CD4-positive, alpha-beta memory T cell (primary cell): ENCODE results near the gene SPG11. TPM values are rescaled to one million over a fixed set of nuclear protein-coding genes. Genes with fewer than 3 reads are reported as not detected.
"Not testable (repeated sequence)": the region's sequence is repeated elsewhere in the genome, so short reads cannot be mapped to it uniquely, and the experiment has no call there.

Experiments
- CTCF ChIA-PET: fragments of 350-600 bp; sonication (Branson Sonifier 250); formaldehyde crosslinking; loops from one replicate; lab custom pipeline; 2021; ENCODE audit warnings: inconsistent platforms; ENCODE audit not compliant: partially characterized antibody; lab: Charles Lee
- POLR2A ChIA-PET: fragments of 350-600 bp; sonication (Branson Sonifier 250); formaldehyde crosslinking; loops from one replicate; lab custom pipeline; 2021; ENCODE audit not compliant: partially characterized antibody; lab: Charles Lee
- DNase-seq, 5 donors: peaks; one replicate each; pipeline versions ENCODE4 v3.0.0 to v3.0.0-alpha.2; 2020 to 2022; ENCODE audit warnings: mixed read lengths in 1 of 5
- H3K27ac ChIP-seq: one replicate; pipeline ENCODE4 v1.7.0; 2013; ENCODE audit warnings: low read depth, low read length
- H3K27me3 ChIP-seq: 2 replicates; pipeline ENCODE4 v1.7.0; 2013; ENCODE audit warnings: mild to moderate bottlenecking, low read length, moderate library complexity; ENCODE audit not compliant: insufficient read depth
- H3K36me3 ChIP-seq: 2 replicates; pipeline ENCODE4 v1.7.0; 2013; ENCODE audit warnings: mild to moderate bottlenecking, low read length, moderate library complexity; ENCODE audit not compliant: insufficient read depth
- H3K4me1 ChIP-seq: 2 replicates; pipeline ENCODE4 v1.7.0; 2013; ENCODE audit warnings: mild to moderate bottlenecking, low read length, moderate library complexity; ENCODE audit not compliant: insufficient read depth
- H3K4me3 ChIP-seq, 2 donors: one replicate each; pipeline ENCODE4 v1.7.0; 2013; ENCODE audit warnings: low read length in 2 of 2, mild to moderate bottlenecking in 1 of 2
- H3K9me3 ChIP-seq, 2 donors: one replicate each; pipeline ENCODE4 v1.7.0; 2013; ENCODE audit warnings: low read length in 2 of 2, control low read depth in 1 of 2; ENCODE audit not compliant: control insufficient read depth in 1 of 2
- H3K27ac Mint-ChIP-seq, 7 donors: one replicate each; pipeline ENCODE4 v1.8.0; 2020 to 2021; ENCODE audit warnings: mixed read lengths in 7 of 7, mild to moderate bottlenecking in 6 of 7, inconsistent platforms in 3 of 7, moderate library complexity in 3 of 7
- H3K27me3 Mint-ChIP-seq, 2 donors: one replicate each; pipeline ENCODE4 v1.8.0; 2020 to 2021; ENCODE audit warnings: mixed read lengths in 2 of 2
- H3K36me3 Mint-ChIP-seq, 2 donors: one replicate each; pipeline ENCODE4 v1.8.0; 2020 to 2021; ENCODE audit warnings: mixed read lengths in 2 of 2, inconsistent platforms in 1 of 2, mild to moderate bottlenecking in 1 of 2
- H3K4me1 Mint-ChIP-seq, 4 donors: one replicate each; pipeline ENCODE4 v1.8.0; 2020 to 2021; ENCODE audit warnings: mixed read lengths in 4 of 4, mild to moderate bottlenecking in 1 of 4
- H3K4me3 Mint-ChIP-seq, 8 donors: one replicate each; pipeline ENCODE4 v1.8.0; 2020 to 2021; ENCODE audit warnings: mixed read lengths in 8 of 8, mild to moderate bottlenecking in 7 of 8, moderate library complexity in 6 of 8, inconsistent platforms in 3 of 8
- H3K9me3 Mint-ChIP-seq, 8 donors: one replicate each; pipeline ENCODE4 v1.8.0; 2020 to 2021; ENCODE audit warnings: mixed read lengths in 8 of 8, mild to moderate bottlenecking in 5 of 8, inconsistent platforms in 3 of 8, moderate library complexity in 1 of 8
- intact Hi-C: fragments of 100-400 bp; cut with micrococcal nuclease; formaldehyde crosslinking; loops from one replicate; pipeline ENCODE4 v1.15.1; 2023
- polyA plus RNA-seq, 2 donors: library from polyadenylated mRNA; unstranded; fragments of 300-500 nt; fragmentation: Illumina TruSeq; gene quantifications; one replicate each; pipeline ENCODE4 v1.2.3, GENCODE V29; 2021
- total RNA-seq, 2 experiments: library from RNA; stranded (reverse); gene quantifications; one replicate each; pipeline ENCODE4 v1.2.3, GENCODE V29; 2021

Gene SPG11
- total and polyA plus RNA-seq, 4 experiments from 2014 or later: 12.2 to 121 (median 69.3) TPM

DNA sequence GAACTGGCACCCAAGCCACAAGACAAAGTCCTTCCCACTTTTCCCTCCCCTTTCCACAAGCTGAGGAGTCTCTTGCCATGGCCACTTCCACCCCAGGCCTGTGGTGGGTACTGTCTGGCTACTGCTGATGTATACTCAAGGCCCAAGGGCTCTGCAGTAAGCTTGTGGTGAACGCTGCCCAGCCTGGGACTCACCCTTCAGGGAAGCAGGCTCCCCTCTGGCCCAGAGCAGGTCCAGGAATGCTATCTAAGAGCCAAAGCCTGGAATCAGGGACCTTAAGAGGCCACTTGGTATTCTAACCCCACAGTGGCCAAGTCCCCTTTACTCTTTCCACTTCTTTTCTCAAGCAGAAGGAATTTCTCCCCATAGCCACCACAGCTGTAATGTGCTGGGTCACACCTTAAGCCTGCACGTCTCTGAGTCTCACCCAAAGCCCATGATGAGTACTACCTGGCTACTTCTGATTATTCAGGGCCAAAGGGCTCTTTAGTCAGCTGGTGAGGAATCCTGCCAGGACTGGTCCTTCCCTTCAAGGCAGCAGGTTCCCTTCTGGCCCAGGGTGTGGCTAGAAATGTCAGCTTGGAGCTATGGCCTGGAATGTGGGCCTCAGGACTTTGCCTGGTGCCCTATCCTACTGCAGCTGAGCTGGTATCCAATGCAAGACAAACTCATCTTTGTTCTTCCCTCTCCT is 43.6 kb upstream of the SPG11 start:
- Histone ChIP-seq H3K4me3 (no peak overlapping the region), H3K9me3 (no peaks in the 10 kb centered on the region), H3K4me1 (peaks cover 20% of the 10 kb centered on the region), H3K27me3 (no peaks in the 10 kb centered on the region), H3K27ac (no peak overlapping the region), H3K36me3 (peaks cover 2% of the 10 kb centered on the region)
- Mint-ChIP-seq H3K36me3 (peaks cover 25 to 37% of the 10 kb centered on the region in 2 donors), H3K4me3 (no peak overlapping the region), H3K27me3 (no peaks in the 10 kb centered on the region), H3K27ac (peak overlapping the region in 2 of 7 donors; percentile 37 to 51), H3K9me3 (peaks cover 0 to 19% (median 10%) of the 10 kb centered on the region in 8 donors), H3K4me1 (peaks cover 17 to 44% (median 31%) of the 10 kb centered on the region in 4 donors)
- intact Hi-C loops: no loop called here
- CTCF ChIA-PET: interaction anchor here (1.1 to 33.6 kb wide), 7 partner anchors 8 to 45 kb away, joined by 3 to 821 read pairs (median 6); partner anchors contain the start of genes SPG11 and TRIM69
- no peak for DNase-seq
- POLR2A ChIA-PET: interaction anchor here (1.0 to 39.7 kb wide), 6 partner anchors 9 to 84 kb away, joined by 3 to 5737 read pairs (median 56); partner anchors contain the start of genes SPG11 and TRIM69

DNA sequence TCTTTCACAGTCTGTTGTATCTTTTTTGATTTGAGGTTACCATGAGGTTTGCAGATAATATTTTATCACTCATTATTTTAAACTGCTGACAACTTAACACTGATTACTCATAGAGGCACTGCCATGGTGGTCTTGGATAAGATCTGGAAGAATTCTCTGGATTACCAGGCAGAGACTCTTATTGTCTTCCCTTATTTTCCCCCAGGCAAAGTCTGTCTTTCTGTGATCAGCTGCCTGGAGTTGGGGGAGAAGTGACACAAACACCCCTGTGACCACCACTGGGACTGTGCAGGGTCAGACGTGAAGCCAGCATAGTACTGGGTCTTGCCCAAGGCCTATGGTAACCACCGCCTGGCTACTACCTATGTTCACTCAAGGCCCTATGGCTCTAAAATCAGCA is 42.9 kb upstream of the SPG11 start:
- POLR2A ChIA-PET: interaction anchor here (1.1 to 39.7 kb wide), 5 partner anchors 9 to 84 kb away, joined by 3 to 5737 read pairs (median 103); partner anchors contain the start of genes SPG11 and TRIM69
- CTCF ChIA-PET: interaction anchor here (1.1 to 33.6 kb wide), 6 partner anchors 15 to 44 kb away, joined by 3 to 821 read pairs (median 24); partner anchors contain the start of genes SPG11 and TRIM69
- peaks cover 20% of the 10 kb centered on the region for H3K4me1 ChIP-seq
- H3K27ac ChIP-seq: no peak overlapping the region
- Mint-ChIP-seq H3K36me3 (peaks cover 18 to 37% of the 10 kb centered on the region in 2 donors), H3K27ac (no peak overlapping the region), H3K27me3 (no peaks in the 10 kb centered on the region), H3K4me1 (peaks cover 19 to 47% (median 32%) of the 10 kb centered on the region in 4 donors), H3K4me3 (no peak overlapping the region), H3K9me3 (peaks cover 0 to 23% (median 10%) of the 10 kb centered on the region in 8 donors)
- H3K27me3 ChIP-seq: no peaks in the 10 kb centered on the region
- H3K9me3 ChIP-seq: no peaks in the 10 kb centered on the region
- intact Hi-C loops: no loop called here
- no peak for DNase-seq
- no peak overlapping the region for H3K4me3 ChIP-seq
- H3K36me3 ChIP-seq: no peaks in the 10 kb centered on the region

DNA sequence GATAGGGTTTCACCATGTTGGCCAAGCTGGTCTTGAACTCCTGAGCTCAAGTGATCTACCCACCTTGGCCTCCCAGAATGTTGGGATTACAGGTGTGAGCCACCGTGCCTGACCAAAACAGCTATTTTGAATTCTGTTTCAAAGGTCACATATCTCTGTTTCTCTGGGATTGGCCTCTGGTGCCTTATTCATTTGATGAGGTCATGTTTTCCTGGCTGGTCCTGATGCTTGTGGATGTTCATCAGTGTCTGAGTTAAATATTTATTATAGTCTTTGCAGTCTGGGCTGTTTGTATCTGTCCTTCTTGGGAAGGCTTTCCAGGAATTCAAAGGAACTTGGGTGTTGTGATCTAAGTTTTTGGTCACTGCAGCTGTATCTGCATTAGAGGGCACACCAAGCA is 42.5 kb upstream of the SPG11 start:
- H3K9me3 ChIP-seq: no peaks in the 10 kb centered on the region
- intact Hi-C loops: no loop called here
- no peak overlapping the region for H3K27ac ChIP-seq
- H3K36me3 ChIP-seq: no peaks in the 10 kb centered on the region
- no peaks in the 10 kb centered on the region for H3K27me3 ChIP-seq
- Mint-ChIP-seq H3K4me1 (peaks cover 19 to 43% (median 33%) of the 10 kb centered on the region in 4 donors), H3K9me3 (peaks cover 0 to 23% (median 10%) of the 10 kb centered on the region in 8 donors), H3K36me3 (peaks cover 14 to 35% of the 10 kb centered on the region in 2 donors), H3K27me3 (no peaks in the 10 kb centered on the region), H3K27ac (no peak overlapping the region), H3K4me3 (no peak overlapping the region)
- H3K4me3 ChIP-seq: no peak overlapping the region
- peaks cover 20% of the 10 kb centered on the region for H3K4me1 ChIP-seq
- CTCF ChIA-PET: interaction anchor here (1.1 to 13.1 kb wide), 6 partner anchors 14 to 42 kb away, joined by 3 to 167 read pairs (median 10); partner anchors contain the start of genes SPG11 and TRIM69
- no peak for DNase-seq
- POLR2A ChIA-PET: interaction anchor here (2.0 to 39.7 kb wide), 4 partner anchors 8 to 38 kb away, joined by 10 to 5737 read pairs (median 1554); partner anchors contain the start of genes SPG11 and TRIM69

DNA sequence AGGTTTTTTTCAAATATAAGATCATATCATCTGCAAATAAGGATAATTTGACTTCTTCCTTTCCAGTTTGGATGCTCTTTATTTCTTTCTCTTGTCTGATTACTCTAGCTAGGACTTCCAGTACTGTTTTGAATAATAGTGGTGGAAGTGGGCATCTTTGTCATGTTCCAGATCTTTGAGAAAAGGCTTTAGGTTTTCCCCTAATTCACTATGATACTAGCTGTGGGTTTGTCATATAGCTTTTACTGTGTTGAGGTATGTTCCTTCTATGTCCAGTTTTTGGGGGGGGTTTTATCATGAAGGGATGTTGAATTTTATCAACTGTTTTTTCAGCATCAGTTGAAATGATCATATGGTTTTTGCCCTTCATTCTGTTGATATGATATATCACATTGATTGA is 37.2 kb upstream of the SPG11 start:
- H3K27me3 Mint-ChIP-seq, DNase-seq, H3K4me3 ChIP-seq, intact Hi-C loops, H3K27ac ChIP-seq, H3K9me3 ChIP-seq, H3K4me3 Mint-ChIP-seq, H3K4me1 ChIP-seq, H3K27me3 ChIP-seq, H3K36me3 ChIP-seq: not testable (repeated sequence)
- Mint-ChIP-seq H3K9me3 (peaks cover 0 to 34% (median 21%) of the 10 kb centered on the region in 8 donors), H3K4me1 (peaks cover 11 to 39% (median 22%) of the 10 kb centered on the region in 4 donors), H3K36me3 (peaks cover 0 to 29% of the 10 kb centered on the region in 2 donors), H3K27ac (peak overlapping the region in 3 of 7 donors; percentile 48 to 69 (median 55))
- POLR2A ChIA-PET: interaction anchor here (0.9 to 8.0 kb wide), 4 partner anchors 10 to 36 kb away, joined by 3 to 103 read pairs (median 41); partner anchors contain the start of genes B2M, PATL2 and SPG11
- CTCF ChIA-PET: interaction anchor here (1.8 kb wide), 1 partner anchor 37 kb away, joined by 7 read pairs; the partner anchor contains the start of gene SPG11

DNA sequence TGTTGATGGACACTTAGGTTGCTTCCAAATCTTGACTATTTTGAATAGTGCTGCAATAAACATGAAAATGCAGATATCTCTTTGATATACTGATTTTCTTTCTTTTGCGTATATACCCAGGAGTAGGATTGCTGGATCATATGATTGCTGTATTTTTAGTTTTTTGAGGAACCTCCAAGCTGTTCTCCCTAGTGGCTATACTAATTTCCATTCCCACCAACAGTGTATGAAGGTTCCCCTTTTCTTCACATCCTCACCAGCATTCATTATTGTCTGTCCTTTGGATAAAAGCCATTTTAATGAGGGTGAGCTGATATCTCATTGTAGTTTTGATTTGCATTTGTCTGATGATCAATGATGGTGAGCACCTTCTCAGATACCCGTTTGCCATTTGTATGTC is 35.2 kb upstream of the SPG11 start:
- ChIA-PET POLR2A (interaction anchor here (0.7 to 8.0 kb wide), 7 partner anchors 8 to 34 kb away, joined by 3 to 103 read pairs (median 6); partner anchors contain the start of genes B2M, PATL2 and SPG11), CTCF (interaction anchor here (0.6 to 2.4 kb wide), 9 partner anchors 9 to 121 kb away, joined by 3 to 9 read pairs (median 5); partner anchors contain the start of genes B2M, PATL2 and SPG11)
- no peak for DNase-seq
- Histone ChIP-seq H3K36me3 (no peaks in the 10 kb centered on the region), H3K9me3 (no peaks in the 10 kb centered on the region), H3K27ac (no peak overlapping the region), H3K4me3 (no peak overlapping the region), H3K4me1 (peaks cover 12% of the 10 kb centered on the region), H3K27me3 (no peaks in the 10 kb centered on the region)
- H3K4me1 Mint-ChIP-seq: peaks cover 17 to 47% (median 31%) of the 10 kb centered on the region in 4 donors
- intact Hi-C loops: no loop called here
- peaks cover 0 to 23% of the 10 kb centered on the region in 2 donors for H3K36me3 Mint-ChIP-seq
- no peak overlapping the region for H3K4me3 Mint-ChIP-seq
- H3K27ac Mint-ChIP-seq: peak overlapping the region in 1 of 7 donors; percentile 37
- H3K9me3 Mint-ChIP-seq: peaks cover 0 to 34% (median 19%) of the 10 kb centered on the region in 8 donors
- no peaks in the 10 kb centered on the region for H3K27me3 Mint-ChIP-seq

DNA sequence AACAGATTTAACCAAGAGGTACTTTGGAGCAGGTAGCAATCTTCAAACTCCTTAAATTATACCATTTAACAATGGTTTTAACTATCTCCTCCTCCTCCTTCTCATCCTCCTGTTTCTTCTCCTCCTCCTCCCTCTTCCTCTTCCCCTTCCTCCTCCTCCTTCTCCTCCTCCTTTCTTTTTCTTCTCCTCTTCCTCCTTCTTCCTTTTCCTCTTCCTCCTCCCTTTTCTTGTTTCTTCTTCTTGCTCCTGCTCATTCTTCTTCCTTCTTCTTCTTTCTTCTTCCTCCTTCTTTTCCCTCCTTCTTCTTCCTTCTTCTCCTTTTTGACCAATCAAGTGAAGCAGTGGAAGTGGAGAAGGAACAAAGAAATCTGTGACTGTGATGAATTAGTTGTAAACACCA is 33.6 kb upstream of the SPG11 start:
- Histone ChIP-seq H3K9me3 (no peaks in the 10 kb centered on the region), H3K36me3 (no peaks in the 10 kb centered on the region), H3K4me3 (no peak overlapping the region), H3K27ac (no peak overlapping the region), H3K27me3 (no peaks in the 10 kb centered on the region), H3K4me1 (peaks cover 12% of the 10 kb centered on the region)
- POLR2A ChIA-PET: interaction anchor here (0.6 to 8.0 kb wide), 7 partner anchors 13 to 46 kb away, joined by 3 to 103 read pairs (median 5); partner anchors contain the start of genes B2M, PATL2 and SPG11
- Mint-ChIP-seq H3K4me3 (no peak overlapping the region), H3K4me1 (peaks cover 16 to 47% (median 31%) of the 10 kb centered on the region in 4 donors), H3K36me3 (peaks cover 0 to 17% of the 10 kb centered on the region in 2 donors), H3K27ac (peak overlapping the region in 3 of 7 donors; percentile 67 to 76 (median 68)), H3K9me3 (peaks cover 0 to 21% (median 14%) of the 10 kb centered on the region in 8 donors), H3K27me3 (no peaks in the 10 kb centered on the region)
- DNase-seq: no peak
- intact Hi-C loops: no loop called here
- CTCF ChIA-PET: interaction anchor here (0.5 to 1.3 kb wide), 3 partner anchors 33 to 54 kb away, joined by 3 to 9 read pairs (median 3); partner anchors contain the start of genes SPG11 and TRIM69
